ENCODE results near the gene EGF.
"Not testable (repeated sequence)": the region's sequence is repeated elsewhere in the genome, so short reads cannot be mapped to it uniquely, and the experiment has no call there.

EGF gene

DNA sequence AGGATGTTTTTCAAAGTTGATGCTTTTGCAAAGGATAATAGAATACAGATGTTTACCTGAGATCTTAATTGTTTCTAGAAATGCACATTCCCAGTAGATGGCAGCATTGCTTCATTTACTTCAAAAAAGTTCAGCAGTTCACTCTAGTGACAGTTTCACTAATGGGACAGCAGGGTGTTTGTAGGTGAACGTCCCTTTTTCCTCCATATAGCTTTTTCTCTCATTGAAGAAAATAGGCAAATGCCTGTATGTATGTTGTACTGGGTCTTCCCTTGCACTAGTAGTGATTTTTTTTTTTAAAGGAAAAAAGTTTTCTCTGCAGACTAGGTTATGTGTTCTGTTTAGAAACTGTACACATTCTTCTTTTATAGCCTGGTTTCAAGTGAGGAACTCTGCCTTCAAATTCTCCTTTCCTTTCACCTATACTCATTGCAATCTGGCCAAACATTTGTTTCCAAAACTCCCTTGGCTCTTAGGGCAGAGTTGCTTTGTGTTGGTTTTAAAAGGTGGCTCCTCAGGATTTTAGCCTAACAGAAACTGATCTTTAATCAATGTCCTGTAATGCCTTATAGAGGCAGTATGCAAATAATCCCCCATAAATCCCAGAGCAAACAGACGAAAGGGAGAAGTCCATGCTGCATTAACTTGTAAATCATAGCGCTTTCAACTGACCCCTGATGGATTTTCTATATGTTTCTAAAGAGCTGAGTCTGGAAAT is 86.3 kb downstream of the EGF start:
- peak in 1 of 2 donors; percentile 61 for DNase-seq

DNA sequence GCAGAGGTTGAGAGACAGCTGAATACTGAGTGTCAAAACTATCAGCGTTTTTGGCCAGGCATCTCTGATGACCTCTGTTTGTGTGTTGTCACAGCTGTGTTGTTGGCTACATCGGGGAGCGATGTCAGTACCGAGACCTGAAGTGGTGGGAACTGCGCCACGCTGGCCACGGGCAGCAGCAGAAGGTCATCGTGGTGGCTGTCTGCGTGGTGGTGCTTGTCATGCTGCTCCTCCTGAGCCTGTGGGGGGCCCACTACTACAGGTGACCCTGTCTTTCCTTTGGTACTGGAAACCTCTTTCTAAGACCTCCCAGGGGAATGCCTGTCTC is 86.9 kb downstream of the EGF start:
- no peak for DNase-seq

DNA sequence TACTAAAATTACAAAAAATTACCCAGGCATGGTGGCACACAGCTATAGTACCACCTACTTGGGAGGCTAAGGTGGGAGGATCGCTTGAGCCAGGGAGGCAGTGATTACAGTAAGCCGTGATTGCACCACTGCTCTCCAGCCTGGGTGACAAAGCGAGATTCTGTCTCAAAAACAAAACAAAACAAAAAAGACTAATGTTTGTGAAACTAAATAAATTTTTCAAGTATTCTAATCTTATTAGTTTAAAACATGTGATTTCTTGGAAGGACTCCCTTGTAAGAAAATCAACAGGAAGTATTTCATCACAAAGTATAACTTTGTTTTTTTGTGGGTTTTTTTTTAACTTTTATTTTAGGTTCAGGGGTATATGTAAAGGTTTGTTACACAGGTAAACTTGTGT is 89.6 kb downstream of the EGF start:
- DNase-seq = no peak

DNA sequence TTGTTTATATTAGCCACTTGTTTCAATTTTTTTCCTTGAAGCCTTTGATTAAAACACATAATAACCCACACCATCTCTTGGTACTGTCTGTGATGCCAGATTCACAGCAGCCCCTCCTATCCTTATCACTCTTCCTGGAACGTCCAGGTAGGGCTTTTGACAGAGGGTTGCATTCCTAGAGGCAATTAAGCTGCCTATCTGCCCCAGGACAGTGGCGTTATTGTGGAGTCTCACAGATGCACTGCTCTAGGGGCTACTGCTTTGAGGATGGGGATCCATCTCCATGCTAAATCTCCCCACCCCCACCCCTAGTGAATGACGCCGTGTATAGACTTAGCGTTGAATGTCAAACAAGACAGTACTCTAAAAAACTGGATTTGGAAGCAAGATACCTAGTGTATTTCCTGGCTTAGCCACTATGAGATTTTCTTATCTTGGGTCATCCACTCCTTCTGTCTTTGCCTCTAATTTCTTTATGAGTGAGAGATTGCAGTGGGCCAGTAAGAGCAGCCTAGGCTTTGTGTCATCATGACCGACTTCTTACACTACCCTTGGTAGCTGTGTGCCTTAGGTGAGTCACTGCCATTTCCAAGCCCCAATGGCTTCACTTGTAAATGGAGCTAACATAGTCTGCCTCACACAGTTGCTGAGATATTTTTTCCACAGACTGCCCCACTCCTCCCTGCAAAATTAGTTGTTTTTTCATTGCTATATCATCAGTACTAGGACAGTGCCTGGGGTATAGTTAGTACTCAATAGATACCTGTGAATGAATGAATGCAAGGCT is 90.9 kb downstream of the EGF start:
- no peak for DNase-seq

DNA sequence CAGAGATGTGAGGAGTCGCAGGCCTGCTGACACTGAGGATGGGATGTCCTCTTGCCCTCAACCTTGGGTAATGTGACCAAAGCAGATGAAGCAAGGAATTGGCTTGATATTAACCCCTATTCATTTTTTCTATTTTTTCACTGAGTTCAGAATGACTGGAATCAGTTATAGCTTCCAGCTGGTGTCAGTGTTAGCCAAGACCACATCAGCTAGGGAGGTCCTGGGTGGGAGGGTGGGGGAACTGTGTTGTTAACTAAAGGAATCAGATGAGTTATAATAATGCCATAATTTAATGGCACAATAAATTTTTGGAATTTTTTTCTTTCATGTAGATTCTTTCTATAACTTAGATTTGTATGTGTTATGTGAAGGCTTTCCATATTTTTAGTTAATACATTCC is 91.9 kb downstream of the EGF start:
- DNase-seq = no peak

DNA sequence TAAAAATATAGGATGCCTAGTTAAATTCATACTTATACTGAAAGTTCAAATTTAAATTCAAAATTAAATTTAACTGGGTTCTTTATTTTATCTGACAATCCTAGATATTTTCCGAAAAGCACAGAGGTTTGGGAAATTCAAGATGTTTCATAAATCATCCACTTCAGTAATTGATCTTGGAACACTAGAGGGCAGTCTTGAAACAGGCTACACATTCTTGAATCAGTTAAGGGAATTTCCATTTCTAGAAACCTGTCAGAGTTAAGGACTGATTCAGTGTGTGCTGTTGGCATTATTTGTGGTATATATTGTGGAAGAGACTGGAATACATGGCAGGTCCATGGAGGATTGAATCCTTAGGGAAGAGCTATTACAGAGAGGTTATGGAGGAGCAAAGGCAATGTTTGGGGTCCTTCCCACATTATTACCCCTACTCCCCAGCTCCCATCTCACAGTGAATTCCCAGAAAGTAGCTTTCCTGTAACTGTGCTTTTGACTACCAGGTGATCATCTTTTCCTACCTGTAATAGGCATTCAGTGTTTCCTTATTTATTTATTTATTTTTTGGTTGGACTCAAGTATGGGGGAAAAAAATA is 92.9 kb downstream of the EGF start:
- peak in 1 of 2 donors; percentile 59 for DNase-seq

DNA sequence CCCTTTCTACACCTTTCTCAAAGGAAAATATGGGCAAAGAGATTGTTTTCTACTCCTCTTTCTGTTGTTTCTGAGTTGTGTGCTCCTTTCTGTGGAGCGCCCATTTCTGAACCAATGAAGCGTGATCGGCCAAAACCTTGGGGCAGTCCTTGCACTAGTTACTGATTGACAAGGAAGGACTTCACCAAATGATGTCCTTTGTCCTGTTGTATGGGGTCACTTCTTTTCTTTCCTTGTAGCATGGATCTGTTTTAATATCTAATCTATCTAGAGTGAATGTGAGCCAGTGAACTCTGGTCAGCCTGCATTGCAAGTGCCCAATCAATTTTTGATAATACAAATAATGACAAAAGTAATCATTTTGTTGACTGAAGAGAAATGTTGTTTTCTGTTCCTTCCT is 94.5 kb downstream of the EGF start:
- DNase-seq = no peak

DNA sequence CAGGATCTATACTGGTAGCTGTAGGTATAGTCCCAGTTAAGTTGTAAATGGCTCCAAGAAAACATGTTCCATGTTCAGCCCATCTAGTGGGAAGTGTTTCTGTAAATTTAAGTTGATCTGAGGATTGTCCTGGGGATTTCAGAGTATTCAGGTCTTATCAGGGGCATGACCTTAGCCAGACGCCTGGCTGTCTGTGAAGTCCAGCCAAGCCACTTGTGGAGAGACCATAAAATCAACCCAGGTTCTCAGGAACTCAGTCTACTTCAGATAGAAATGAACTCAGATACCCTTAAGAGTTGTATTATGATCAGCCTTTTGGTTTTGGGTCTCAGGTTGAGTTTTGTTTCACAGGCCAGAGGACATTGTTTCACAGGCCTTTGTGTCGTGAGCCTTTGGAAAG is 95.9 kb downstream of the EGF start:
- no peak for DNase-seq

DNA sequence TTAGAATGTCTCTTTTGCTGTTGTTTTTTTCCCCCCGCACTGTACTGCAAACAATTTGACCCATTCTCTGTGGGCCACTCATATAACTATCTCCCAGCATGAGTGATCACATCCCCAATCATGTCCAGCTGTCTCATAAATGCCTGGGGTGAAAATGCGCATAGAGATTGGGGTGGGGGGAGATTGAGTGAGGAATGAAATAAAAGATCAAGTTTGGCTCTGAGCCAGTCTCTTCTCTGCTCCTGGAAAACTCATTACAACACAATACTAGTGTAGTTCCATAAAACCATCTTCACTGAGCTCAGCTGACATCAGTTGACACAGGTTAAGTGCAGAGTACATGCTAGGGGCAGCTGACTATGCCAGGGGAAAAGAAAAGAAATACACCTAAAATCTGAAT is 96.9 kb downstream of the EGF start:
- DNase-seq = no peak

DNA sequence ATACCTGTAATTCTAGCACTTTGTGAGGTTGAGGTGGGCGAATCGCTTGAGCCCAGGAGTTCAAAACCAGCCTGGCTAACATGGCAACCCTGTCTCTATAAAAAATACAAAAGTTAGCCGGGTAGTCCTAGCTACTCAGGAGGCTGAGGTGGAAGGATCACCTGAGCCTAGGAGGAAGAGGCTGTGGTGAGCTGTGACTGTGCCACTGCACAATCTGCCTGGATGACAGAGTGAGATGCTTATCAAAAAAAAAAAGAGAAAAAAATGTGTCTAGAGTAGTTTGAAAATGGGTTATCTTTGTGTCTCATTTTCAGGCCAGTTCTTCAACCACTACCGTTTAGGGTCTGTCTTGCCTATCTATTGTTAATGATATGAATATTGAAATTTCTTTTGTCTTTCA is 98.1 kb downstream of the EGF start:
- no peak for DNase-seq

DNA sequence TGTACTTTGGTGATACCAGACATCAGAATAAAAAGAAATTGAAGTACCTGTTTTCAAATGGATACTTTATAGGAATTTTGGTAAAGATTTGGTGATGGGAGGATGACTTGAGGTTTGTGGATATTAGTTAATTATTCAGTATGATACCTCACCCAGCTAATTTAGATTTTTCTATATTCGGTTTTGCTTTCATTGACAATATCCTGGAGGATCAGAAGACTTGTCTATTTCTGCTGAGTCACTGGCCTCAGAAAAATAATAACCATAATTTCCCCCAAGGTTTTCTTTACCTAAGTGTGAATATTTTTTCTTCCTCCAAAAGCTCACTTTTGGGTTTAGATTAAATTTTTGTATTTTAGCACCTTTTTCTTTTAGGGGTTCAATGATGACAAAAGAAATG is 100.2 kb downstream of the EGF start:
- DNase-seq = no peak

DNA sequence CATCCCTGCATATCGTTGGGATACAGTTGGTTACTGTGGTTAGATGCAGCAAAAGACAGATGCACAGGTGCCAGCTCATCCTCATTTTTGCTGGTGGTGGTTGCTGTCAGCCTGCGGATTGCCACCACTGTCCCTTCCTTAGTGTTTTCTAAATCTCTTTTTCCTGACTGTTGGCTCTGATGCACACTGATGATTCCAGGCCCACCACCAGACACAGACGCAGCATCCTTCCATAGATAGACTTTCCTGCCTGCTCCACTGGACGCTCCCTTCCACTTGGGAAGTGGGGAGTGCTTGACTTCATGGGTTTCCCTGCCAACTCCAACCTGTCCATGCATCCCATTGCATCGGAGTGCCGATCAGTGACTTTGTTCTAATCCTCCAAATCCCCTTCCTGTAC is 101.5 kb downstream of the EGF start:
- no peak for DNase-seq

DNA sequence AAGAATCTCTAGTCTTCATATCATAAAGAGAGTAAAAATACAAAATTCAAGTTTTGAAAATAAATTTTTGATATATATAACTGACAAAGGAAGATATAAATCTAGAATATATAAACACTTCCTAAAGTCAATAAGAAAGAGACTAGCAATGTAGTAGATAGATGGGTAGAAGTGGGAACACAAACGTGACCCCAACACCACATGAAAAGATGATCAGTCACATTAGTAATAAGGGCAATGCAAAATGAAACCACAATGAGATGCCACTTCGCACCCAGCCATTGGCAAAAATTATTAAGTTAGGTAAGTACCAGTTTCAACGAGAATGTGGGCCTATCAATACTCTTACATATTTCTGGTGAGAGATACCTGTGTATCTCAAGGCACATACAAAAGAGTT is 106.5 kb downstream of the EGF start:
- DNase-seq = no peak

DNA sequence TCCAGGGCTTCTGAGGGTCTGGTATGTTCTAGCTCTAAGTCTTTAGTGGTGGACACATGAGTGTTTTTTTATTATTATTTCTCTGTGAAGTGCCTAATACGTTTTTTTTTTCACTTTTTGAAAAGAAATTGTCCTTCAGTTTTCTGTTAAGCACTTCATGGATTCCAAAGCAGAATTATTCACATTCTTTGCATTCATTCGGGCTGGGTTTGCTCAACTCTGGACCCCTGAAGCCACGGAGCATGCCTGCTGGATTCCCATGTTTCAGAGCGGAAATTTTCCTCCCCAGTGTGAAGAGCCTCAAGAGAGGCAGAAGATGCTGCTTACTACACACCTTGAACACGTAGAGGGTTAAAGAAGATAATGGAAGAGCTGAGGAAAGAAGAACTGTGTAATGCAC is 107.5 kb downstream of the EGF start:
- no peak for DNase-seq

DNA sequence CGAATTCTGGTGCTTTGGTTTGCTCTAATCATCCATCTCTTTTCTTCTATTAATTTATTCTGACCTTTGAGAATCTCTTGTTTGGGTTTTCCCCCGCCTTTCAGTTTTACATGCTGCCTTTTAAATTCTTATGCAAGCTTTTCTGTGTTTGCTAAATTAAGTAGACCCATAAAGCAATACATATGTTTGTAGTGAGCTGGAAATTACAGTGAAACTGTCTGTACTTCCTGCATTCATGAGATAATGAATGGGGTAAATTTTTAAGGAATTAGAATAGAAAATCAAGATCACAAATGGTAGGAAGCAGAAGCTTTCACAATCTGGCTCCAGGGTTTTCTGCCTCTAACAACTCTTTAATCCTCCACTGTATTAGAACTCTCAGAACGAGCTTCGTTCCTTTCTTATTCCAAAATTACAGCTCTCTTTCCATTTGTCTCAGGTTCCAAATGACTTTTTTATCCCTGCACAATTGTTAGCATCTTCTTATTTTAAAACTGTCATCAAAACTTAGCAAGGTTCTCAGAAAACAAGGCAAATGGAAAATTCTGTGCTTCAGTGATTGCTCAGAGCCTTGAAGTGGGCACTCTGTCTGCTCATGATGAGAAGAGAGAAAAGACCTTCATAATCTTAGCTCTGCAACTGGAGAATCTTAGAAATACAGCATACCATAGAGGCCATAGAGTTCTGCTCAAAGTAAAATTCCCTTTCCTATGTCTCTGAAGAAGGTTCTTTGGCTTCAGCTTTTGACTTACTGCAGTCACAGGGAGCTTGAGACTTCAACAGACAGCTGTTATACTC is 108.2 kb downstream of the EGF start:
- no peak for DNase-seq

DNA sequence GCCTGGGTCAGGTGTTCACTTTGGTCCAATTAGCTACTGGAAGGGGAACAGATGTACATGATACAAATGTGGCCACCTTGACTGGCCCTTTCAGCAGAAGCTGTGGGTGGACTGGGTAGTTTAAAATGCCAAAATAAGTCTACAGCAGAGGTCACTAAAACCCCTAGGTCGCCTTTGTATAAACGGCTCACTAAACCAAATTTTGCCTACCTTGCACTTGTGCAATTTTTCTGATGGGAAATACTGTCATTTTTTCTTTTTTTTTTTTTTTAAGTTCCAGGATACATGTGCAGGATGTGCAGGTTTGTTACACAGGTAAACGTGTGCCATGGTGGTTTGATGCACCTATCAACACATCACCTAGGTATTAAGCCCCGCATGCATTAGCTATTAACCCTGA is 109.8 kb downstream of the EGF start:
- DNase-seq = no peak

DNA sequence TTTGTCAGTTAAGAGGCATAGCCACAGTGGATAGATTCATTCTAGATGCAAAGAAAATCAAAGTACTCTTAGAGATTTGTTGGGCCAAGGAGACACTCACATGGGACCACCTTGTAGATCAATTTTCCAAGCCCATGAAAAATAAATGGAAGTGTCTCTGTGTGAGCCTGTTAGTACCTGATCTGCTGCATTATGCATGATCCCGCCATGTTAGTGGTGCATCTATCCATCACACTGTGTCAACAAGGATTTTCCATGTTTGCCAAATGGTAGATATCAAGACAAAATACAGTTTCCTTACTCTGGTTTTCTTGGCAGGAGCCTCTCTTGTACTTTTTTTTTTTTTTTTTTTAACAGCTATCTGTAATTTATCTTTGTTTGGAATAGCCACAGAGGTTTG is 112.4 kb downstream of the EGF start:
- no peak for DNase-seq

DNA sequence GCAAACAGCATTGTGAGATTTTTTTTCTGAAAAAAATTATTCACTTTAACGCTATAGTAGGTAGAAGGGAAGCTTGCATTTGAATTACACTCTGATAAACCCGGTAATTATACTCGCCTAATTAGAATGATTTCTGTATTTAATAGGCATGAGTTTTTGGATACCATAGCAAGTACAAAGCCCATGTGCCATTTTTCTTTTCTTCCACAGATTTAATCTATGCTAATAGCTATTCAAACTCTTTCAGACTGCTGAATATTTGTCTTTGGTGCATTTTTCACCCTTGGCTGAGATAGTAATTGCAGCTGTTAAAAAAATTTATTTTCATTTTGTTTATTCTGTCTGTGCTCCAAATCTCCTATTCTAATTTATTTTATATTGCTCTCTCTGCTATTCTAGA is 113.0 kb downstream of the EGF start:
- no peak for DNase-seq

DNA sequence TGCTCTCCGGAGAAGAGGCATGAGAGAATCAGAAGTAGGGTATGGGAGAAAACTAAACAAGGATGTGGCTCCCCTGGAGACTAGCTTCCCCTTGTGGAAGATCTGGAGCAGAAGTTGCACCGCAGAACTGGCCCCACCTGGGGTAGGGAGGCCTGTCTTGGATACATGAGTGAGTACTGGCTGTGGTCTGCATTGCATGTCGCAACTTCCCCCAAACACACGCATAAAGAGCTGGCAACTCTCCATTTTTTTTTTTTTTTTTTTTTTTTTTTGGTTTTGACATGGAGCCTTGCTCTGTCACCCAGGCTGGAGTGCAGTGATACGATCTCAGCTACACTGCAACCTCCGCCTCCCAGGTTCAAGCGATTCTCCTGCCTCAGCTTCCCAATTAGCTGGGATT is 119.9 kb downstream of the EGF start:
- DNase-seq = peak; percentile 7 to 66

DNA sequence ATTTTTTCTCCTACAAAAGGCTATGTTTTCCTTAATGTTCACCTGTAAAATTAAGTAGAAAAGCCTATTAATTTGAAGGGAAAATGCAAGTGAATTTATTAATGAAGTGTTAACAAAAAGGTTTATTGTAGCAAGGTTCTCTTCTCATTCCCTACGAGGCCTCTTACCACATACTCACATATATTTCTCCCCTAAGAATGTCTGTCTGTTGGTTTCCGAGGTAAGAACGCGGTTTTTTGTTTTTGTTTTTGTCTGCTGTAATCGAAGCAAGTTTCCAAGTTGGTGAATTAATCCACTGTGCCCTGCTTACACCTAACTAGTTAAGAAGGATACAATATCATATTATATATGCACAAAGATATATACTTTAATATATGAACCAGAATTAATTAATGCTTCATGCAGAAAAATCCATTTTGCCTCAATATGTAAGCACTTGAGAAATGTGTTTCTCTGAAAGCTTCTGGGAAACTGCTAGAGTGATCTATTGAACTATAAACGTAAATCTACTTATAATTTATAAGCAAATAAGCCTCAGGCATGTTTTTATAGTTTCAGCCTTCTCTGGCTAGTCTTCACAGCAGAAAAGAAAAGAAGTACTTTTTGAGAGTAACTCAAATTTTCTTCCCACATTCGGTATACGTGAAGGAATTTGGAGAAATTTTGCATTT is 120.8 kb downstream of the EGF start:
- DNase-seq = no peak

DNA sequence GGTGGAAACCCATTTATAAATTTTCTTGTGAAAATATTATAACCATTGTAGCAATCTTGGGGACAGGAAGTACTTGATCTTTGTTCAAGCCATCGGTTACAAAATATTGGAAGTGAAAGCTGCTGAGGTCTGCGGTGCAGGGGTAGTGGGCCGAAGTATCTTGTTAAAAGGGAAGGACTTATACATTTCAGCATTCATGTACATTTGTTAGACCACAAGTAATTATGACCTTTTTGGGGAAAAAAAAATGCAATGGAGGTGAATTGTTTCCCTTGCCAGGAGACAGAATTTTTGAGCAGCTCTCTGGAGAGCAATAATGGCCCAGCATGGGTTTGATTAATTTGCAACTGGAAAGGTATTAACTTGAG is 121.3 kb downstream of the EGF start:
- DNase-seq = peak in 1 of 2 donors; percentile 4

DNA sequence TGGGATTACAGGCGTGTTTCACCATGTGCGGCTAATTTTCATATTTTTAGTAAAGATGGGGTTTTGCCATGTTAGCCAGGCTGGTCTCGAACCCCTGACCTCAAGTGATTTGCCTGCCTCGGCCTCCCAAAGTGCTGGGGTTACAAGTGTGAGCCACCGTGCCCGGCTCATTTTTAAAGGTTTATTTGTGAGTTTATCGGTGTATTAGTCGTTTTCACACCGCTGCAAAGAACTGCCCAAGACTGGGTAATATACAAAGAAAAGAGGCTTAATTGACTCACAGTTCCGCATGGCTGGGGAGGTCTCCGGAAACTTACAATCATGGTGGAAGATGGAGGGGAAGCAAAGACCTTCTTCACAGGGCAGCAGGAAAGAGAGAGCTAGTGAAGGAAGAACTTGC is 126.5 kb downstream of the EGF start:
- DNase-seq = not testable (repeated sequence)

DNA sequence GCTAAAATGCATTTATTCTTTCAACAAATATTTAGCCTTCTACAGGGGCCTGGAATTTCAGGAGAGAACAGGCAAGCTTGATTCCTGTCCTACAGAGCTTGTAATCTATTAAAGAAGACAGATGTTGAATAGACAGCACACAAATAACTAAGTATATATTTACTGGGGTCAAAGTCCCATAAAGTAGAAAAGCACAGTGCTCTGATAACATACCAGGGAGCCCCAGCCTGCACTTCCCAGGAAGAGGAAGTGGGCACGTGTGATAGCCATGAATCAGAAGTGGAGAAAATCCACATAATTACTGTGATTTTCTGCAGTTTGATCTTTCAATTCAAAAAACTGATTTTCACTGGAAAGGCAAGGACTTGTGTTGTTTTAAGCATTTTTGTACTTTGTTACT is 129.1 kb downstream of the EGF start:
- no peak for DNase-seq

Data from bone marrow (tissue), 2 donors.